GM21786 (cell line): Measurements from ENCODE around the gene ING3.

Experiments used
- ATAC-seq: cut with Tn5 transposase; IDR thresholded peaks from one replicate; pipeline ENCODE4 v1.9.1; 2021; ENCODE audit not compliant: unreplicated experiment

ING3 gene

GRCh38 chr7:120988591-120989256 is 38.1 kb downstream of the ING3 start, which contains the start of gene CPED1:
TSS of gene CPED1 (plus strand) at chr7:120988711. CDS start at chr7:120989622, 911 bp downstream.
- peak; percentile 38 for ATAC-seq

GRCh38 chr7:120989257-120990220 is 39.0 kb downstream of the ING3 start:
- no peak for ATAC-seq

- ATAC-seq = no peak
These were observed 40.0 kb downstream of the ING3 start for GRCh38 chr7:120990468-120991118.

GRCh38 chr7:120991161-120991560 is 40.6 kb downstream of the ING3 start:
- ATAC-seq = no peak

GRCh38 chr7:120991581-120991980 is 41.0 kb downstream of the ING3 start:
- ATAC-seq = no peak

- no peak for ATAC-seq
These were observed 41.8 kb downstream of the ING3 start for GRCh38 chr7:120992272-120992964.

- no peak for ATAC-seq
These were observed 42.5 kb downstream of the ING3 start for GRCh38 chr7:120992965-120993494.

GRCh38 chr7:120993553-120994191 is 43.1 kb downstream of the ING3 start:
- no peak for ATAC-seq

- no peak for ATAC-seq
These were observed 44.2 kb downstream of the ING3 start for GRCh38 chr7:120994512-120995410.

- ATAC-seq = no peak
These were observed 45.1 kb downstream of the ING3 start for GRCh38 chr7:120995654-120996053.

- peak; percentile 74 for ATAC-seq
These were observed 45.9 kb downstream of the ING3 start for GRCh38 chr7:120996333-120996987.

- peak; percentile 40 for ATAC-seq
These were observed 46.4 kb downstream of the ING3 start for GRCh38 chr7:120996988-120997345.

- ATAC-seq = no peak
These were observed 47.4 kb downstream of the ING3 start for GRCh38 chr7:120997882-120998474.

- no peak for ATAC-seq
These were observed 47.9 kb downstream of the ING3 start for GRCh38 chr7:120998520-120998919.

- ATAC-seq = no peak
These were observed 48.5 kb downstream of the ING3 start for GRCh38 chr7:120998996-120999565.

- no peak for ATAC-seq
These were observed 49.8 kb downstream of the ING3 start for GRCh38 chr7:121000081-121000983.
